Karpas-422 (cell line): Measurements from ENCODE around the gene KAZN. TPM values are rescaled to one million over a fixed set of nuclear protein-coding genes. Genes with fewer than 3 reads are reported as not detected.

Source experiments
- DNase-seq: peaks from one replicate; pipeline ENCODE4 v3.0.0-alpha.2; 2015
- H2AFZ ChIP-seq: fragments of 200-600 bp; sonication (generic); 2 replicates; pipeline ENCODE4 v1.6.1; 2014; ENCODE audit warnings: antibody characterized with exemption, low read length, mixed read lengths
- H3K27ac ChIP-seq: fragments of 200-600 bp; sonication (generic); 2 replicates; pipeline ENCODE4 v1.5.1; 2014; ENCODE audit warnings: mild to moderate bottlenecking, low read length, moderate library complexity
- H3K27me3 ChIP-seq: fragments of 200-600 bp; sonication (generic); 2 replicates; pipeline ENCODE4 v1.6.1; 2014; ENCODE audit warnings: low read length, mixed read lengths
- H3K36me3 ChIP-seq: fragments of 200-600 bp; sonication (generic); 2 replicates; pipeline ENCODE4 v1.6.1; 2014; ENCODE audit warnings: low read length, mixed read lengths; ENCODE audit not compliant: insufficient read depth
- H3K4me1 ChIP-seq: fragments of 200-600 bp; sonication (generic); 2 replicates; pipeline ENCODE4 v1.6.1; 2014; ENCODE audit warnings: mild to moderate bottlenecking, low read length, mixed read lengths
- H3K4me2 ChIP-seq: fragments of 200-600 bp; sonication (generic); 2 replicates; pipeline ENCODE4 v1.6.1; 2014; ENCODE audit warnings: low read length, low read depth, mild to moderate bottlenecking; ENCODE audit not compliant: poor library complexity, severe bottlenecking
- H3K4me3 ChIP-seq: fragments of 200-600 bp; sonication (generic); 2 replicates; pipeline ENCODE4 v1.5.1; 2014; ENCODE audit warnings: mild to moderate bottlenecking, antibody characterized with exemption, low read length, mixed read lengths
- H3K79me2 ChIP-seq: fragments of 200-600 bp; sonication (generic); 2 replicates; pipeline ENCODE4 v1.6.1; 2014; ENCODE audit warnings: mild to moderate bottlenecking, low read length, mixed read lengths
- H3K9ac ChIP-seq: fragments of 200-600 bp; sonication (generic); 2 replicates; pipeline ENCODE4 v1.6.0; 2014; ENCODE audit warnings: low read length
- H3K9me2 ChIP-seq: fragments of 200-600 bp; sonication (generic), shearing (Covaris generic); replicated peaks from 2 replicates; pipeline ENCODE4 v1.6.0; 2014; ENCODE audit warnings: mild to moderate bottlenecking, low read length, moderate library complexity; ENCODE audit not compliant: insufficient read depth
- H3K9me3 ChIP-seq: fragments of 300-700, 200-600 bp; sonication (generic); 2 replicates; pipeline ENCODE4 v1.6.1; 2014; ENCODE audit warnings: low read length, mixed read lengths
- H4K20me1 ChIP-seq: fragments of 200-600 bp; sonication (generic); 2 replicates; pipeline ENCODE4 v1.6.1; 2014; ENCODE audit warnings: mild to moderate bottlenecking, antibody characterized with exemption, low read length, low read depth; ENCODE audit not compliant: insufficient read depth
- total RNA-seq: library from RNA; depleted of rRNA; stranded (reverse); fragments of >200 nt; shearing (Covaris generic); gene quantifications from 2 replicates; pipeline ENCODE4 v1.2.3, GENCODE V29; 2014; ENCODE audit warnings: low replicate concordance

The KAZN gene
- total RNA-seq, 1 experiment from 2014 or later: not detected

GRCh38 chr1:14897997-14898645 lies 299.6 kb downstream of the KAZN start:
- no peaks in the 10 kb centered on the region for H3K9me2 ChIP-seq
- no peaks in the 10 kb centered on the region for H3K79me2 ChIP-seq
- no peaks in the 10 kb centered on the region for H3K27me3 ChIP-seq
- H2AFZ ChIP-seq: no peak overlapping the region
- H3K36me3 ChIP-seq: no peaks in the 10 kb centered on the region
- no peak overlapping the region for H3K4me2 ChIP-seq
- no peak overlapping the region for H3K9ac ChIP-seq
- no peak overlapping the region for H3K4me3 ChIP-seq
- H3K27ac ChIP-seq: no peak overlapping the region
- no peak for DNase-seq
- no peaks in the 10 kb centered on the region for H3K9me3 ChIP-seq
- H4K20me1 ChIP-seq: no peaks in the 10 kb centered on the region
- no peaks in the 10 kb centered on the region for H3K4me1 ChIP-seq

- Histone ChIP-seq H3K4me1 (no peaks in the 10 kb centered on the region), H2AFZ (no peak overlapping the region), H3K27me3 (no peaks in the 10 kb centered on the region), H3K4me2 (no peak overlapping the region), H4K20me1 (no peaks in the 10 kb centered on the region), H3K79me2 (no peaks in the 10 kb centered on the region), H3K9me3 (no peaks in the 10 kb centered on the region), H3K9ac (no peak overlapping the region), H3K36me3 (no peaks in the 10 kb centered on the region), H3K9me2 (no peaks in the 10 kb centered on the region), H3K4me3 (no peak overlapping the region), H3K27ac (no peak overlapping the region)
- DNase-seq: no peak
These were observed 301.2 kb downstream of the KAZN start for GRCh38 chr1:14899686-14900085.

DNA sequence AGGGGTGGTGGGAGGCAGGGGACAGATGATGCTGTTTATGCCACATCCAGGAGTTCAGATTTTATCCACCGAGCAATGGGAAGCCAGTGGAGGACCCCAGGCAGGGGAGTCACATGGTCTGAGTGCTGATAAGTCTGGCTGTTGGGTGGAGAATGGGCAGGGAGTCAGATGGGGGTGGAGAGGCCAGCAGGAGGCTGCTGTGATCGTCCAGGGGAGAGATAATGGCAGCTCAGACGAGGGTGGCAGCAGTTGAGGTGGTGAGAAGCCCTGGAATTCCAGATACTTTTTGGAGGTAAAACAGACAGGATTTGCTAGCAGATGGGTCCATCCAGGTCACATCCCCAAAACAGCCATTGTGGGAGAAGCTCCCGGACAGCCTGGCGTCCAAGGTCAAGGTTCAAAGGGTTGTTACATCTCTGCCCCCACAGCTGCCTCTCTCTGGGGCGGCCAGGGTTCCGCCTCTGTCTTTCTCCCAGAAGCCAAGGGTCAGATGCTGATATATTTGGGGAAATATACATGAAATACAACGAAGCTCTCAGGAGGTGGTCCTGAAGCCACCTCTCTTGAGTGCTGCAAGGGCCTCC lies 303.0 kb downstream of the KAZN start:
- Histone ChIP-seq H3K9ac (no peak overlapping the region), H3K4me2 (no peak overlapping the region), H3K4me1 (no peaks in the 10 kb centered on the region), H3K9me2 (no peaks in the 10 kb centered on the region), H3K79me2 (no peaks in the 10 kb centered on the region), H3K4me3 (no peak overlapping the region), H2AFZ (no peak overlapping the region), H3K9me3 (no peaks in the 10 kb centered on the region), H3K36me3 (no peaks in the 10 kb centered on the region), H4K20me1 (no peaks in the 10 kb centered on the region), H3K27me3 (no peaks in the 10 kb centered on the region), H3K27ac (no peak overlapping the region)
- no peak for DNase-seq

- Histone ChIP-seq H3K9me3 (no peaks in the 10 kb centered on the region), H3K4me2 (no peak overlapping the region), H3K27ac (no peak overlapping the region), H3K36me3 (no peaks in the 10 kb centered on the region), H2AFZ (no peak overlapping the region), H3K4me1 (no peaks in the 10 kb centered on the region), H3K27me3 (no peaks in the 10 kb centered on the region), H3K9me2 (no peaks in the 10 kb centered on the region), H4K20me1 (no peaks in the 10 kb centered on the region), H3K79me2 (no peaks in the 10 kb centered on the region), H3K4me3 (no peak overlapping the region), H3K9ac (no peak overlapping the region)
- no peak for DNase-seq
These were observed 305.4 kb downstream of the KAZN start for GRCh38 chr1:14903922-14904321.

GRCh38 chr1:14906665-14907064 lies 308.2 kb downstream of the KAZN start:
- H3K4me2 ChIP-seq: no peak overlapping the region
- no peak overlapping the region for H3K9ac ChIP-seq
- DNase-seq: no peak
- H3K9me3 ChIP-seq: no peaks in the 10 kb centered on the region
- H3K4me1 ChIP-seq: no peaks in the 10 kb centered on the region
- no peaks in the 10 kb centered on the region for H3K27me3 ChIP-seq
- no peaks in the 10 kb centered on the region for H3K36me3 ChIP-seq
- H4K20me1 ChIP-seq: no peaks in the 10 kb centered on the region
- H3K4me3 ChIP-seq: no peak overlapping the region
- no peaks in the 10 kb centered on the region for H3K9me2 ChIP-seq
- no peak overlapping the region for H2AFZ ChIP-seq
- H3K27ac ChIP-seq: no peak overlapping the region
- no peaks in the 10 kb centered on the region for H3K79me2 ChIP-seq

- no peak for DNase-seq
- Histone ChIP-seq H3K79me2 (no peaks in the 10 kb centered on the region), H3K27ac (no peak overlapping the region), H4K20me1 (no peaks in the 10 kb centered on the region), H3K36me3 (no peaks in the 10 kb centered on the region), H3K4me1 (no peaks in the 10 kb centered on the region), H3K9ac (no peak overlapping the region), H3K9me2 (no peaks in the 10 kb centered on the region), H3K9me3 (no peaks in the 10 kb centered on the region), H2AFZ (no peak overlapping the region), H3K27me3 (no peaks in the 10 kb centered on the region), H3K4me3 (no peak overlapping the region), H3K4me2 (no peak overlapping the region)
These were observed 308.9 kb downstream of the KAZN start for GRCh38 chr1:14907416-14907815.

GRCh38 chr1:14909273-14909672 lies 310.8 kb downstream of the KAZN start:
- H3K4me2 ChIP-seq: no peak overlapping the region
- H4K20me1 ChIP-seq: no peaks in the 10 kb centered on the region
- H3K9me2 ChIP-seq: no peaks in the 10 kb centered on the region
- H3K79me2 ChIP-seq: no peaks in the 10 kb centered on the region
- H3K36me3 ChIP-seq: no peaks in the 10 kb centered on the region
- peaks cover 4% of the 10 kb centered on the region; the same call in 1 of the 2 replicates for H3K4me1 ChIP-seq
- no peaks in the 10 kb centered on the region for H3K27me3 ChIP-seq
- H2AFZ ChIP-seq: no peak overlapping the region
- DNase-seq: no peak
- no peak overlapping the region for H3K9ac ChIP-seq
- no peaks in the 10 kb centered on the region for H3K9me3 ChIP-seq
- H3K4me3 ChIP-seq: no peak overlapping the region
- no peak overlapping the region for H3K27ac ChIP-seq

GRCh38 chr1:14909920-14910460 lies 311.5 kb downstream of the KAZN start:
- H2AFZ ChIP-seq: no peak overlapping the region
- peaks cover 4% of the 10 kb centered on the region; the same call in 1 of the 2 replicates for H3K4me1 ChIP-seq
- H3K4me3 ChIP-seq: no peak overlapping the region
- H3K9me3 ChIP-seq: no peaks in the 10 kb centered on the region
- H3K9me2 ChIP-seq: no peaks in the 10 kb centered on the region
- H4K20me1 ChIP-seq: no peaks in the 10 kb centered on the region
- no peak overlapping the region for H3K27ac ChIP-seq
- H3K4me2 ChIP-seq: no peak overlapping the region
- no peak overlapping the region for H3K9ac ChIP-seq
- no peak for DNase-seq
- no peaks in the 10 kb centered on the region for H3K36me3 ChIP-seq
- no peaks in the 10 kb centered on the region for H3K27me3 ChIP-seq
- H3K79me2 ChIP-seq: no peaks in the 10 kb centered on the region
